Activated CD8-positive, alpha-beta memory T cell treated with anti-CD3 and anti-CD28 coated beads for 24 hours (primary cell): ENCODE results near the gene TEN1.
"Not testable (repeated sequence)": the region's sequence is repeated elsewhere in the genome, so short reads cannot be mapped to it uniquely, and the experiment has no call there.

Experiments used
- DNase-seq: peaks from one replicate; pipeline ENCODE4 v3.0.0-alpha.2; 2020

Gene TEN1

DNA sequence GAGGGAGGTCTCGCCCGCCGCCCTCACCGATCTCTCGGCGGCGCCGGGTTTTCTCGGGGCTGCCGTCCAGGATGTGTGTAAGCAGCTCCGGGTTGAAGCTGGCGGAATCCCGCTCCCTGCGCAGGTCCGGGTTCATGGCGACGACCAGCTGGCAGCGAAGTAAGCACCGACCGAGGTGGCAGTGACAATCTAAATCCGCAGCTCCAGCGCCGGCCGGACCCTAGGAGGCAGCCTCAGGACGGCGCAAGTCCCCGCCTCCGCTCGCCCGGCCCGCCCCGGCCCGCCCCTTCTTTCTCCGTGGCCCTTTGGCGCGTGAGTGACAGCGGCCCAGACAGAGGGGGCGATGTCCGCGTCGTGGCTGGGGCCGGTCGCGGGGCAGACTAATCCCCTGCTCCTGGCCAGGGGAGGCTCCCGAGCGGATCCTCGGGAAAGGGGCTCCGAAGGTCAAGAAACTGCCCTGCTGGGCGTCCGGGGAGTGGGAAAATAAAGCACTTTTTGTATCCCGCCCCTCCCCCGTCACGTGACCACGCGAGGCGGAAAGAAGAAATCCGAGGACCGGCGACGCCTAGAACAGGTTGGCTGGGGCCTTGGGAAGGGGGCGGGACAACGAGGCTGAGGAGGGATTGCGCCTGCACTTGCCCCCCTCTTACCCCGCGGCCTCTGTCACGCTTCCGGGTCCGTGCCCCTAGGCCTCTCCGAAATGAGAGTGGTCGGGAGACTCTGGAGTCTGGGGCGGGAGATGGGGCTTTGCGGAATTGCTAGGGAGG is at the start of gene TEN1, which contains the start of gene ACOX1:
TSS of gene TEN1 (plus strand) at position 303 of the 767 bp plus-strand sequence. CDS start 6,953 bp downstream, outside the sequence.
TSS of gene ACOX1 (minus strand) at position 229 of the 767 bp plus-strand sequence. CDS start at position 136, 93 bp downstream.
- peak; percentile 98 for DNase-seq

GRCh38 chr17:75931062-75931461 is 48.0 kb upstream of the TEN1 start:
- no peak for DNase-seq

- DNase-seq: no peak
These were observed 46.2 kb upstream of the TEN1 start for GRCh38 chr17:75932852-75933251.

DNA sequence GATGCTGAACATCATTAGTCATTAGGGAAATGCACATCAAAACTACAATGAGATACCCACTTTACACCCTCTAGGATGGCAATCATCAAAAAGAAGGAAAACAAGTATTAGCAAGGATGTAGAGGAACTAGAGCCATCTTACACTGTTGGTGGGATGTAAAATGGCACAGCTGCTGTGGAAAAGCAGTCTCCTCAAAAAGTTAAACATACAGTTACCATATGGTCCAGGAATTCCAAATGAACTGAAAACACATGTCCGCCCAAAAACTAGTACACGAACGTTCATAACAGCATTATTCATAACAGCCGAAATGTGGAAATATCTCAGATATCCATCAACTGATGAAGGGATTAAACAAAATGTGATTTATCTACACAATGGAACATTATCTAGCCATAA is 45.2 kb upstream of the TEN1 start:
- no peak for DNase-seq

- no peak for DNase-seq
These were observed 41.4 kb upstream of the TEN1 start for GRCh38 chr17:75937652-75938051.

- DNase-seq: peak; percentile 94
These were observed 38.2 kb upstream of the TEN1 start, which contains the start of gene FBF1 for GRCh38 chr17:75940727-75941441. FBF1 (minus strand) TSS chr17:75941042; CDS start chr17:75938149, 2,893 bp downstream.

GRCh38 chr17:75941442-75941819 is 37.6 kb upstream of the TEN1 start:
- no peak for DNase-seq

GRCh38 chr17:75942473-75942872 is 36.6 kb upstream of the TEN1 start:
- DNase-seq: no peak

DNA sequence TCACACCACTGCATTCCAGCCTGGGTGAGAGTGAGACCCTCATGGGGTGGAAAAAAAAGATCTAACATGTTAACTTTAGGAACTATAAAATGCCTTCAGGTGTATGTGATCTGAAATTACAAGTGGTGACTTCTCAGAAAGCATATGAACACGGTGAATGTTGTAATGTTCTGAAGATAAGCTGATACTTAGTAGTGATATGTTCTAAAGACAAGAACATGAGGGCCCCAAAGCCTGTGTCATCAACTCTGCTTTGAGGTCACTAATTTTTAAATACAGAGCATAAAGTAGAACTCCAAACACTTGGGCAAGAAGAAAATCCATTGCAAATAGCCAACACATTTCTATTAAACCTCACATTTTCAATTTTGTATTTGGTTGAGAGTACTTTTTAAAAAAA is 35.5 kb upstream of the TEN1 start:
- DNase-seq: no peak

DNA sequence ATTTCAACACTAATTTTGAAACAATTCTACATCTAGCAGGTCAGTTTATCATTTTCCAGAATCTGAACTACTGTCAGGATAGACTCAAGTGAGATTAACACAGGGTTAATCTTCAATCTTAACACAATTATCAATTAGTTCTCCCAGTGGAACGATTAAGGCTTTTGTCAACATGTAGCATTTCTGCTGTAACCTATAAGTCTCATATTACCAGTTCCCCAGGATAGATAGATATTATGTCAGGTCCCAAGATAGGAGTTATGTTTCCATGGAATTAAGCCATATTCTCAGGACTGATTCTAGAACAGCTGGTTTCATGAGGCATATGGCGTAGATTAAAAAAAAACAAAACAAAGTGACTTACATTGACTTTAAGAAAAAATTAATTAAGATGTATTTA is 33.8 kb upstream of the TEN1 start:
- no peak for DNase-seq

GRCh38 chr17:75950421-75950820 is 28.6 kb upstream of the TEN1 start:
- DNase-seq: no peak

DNA sequence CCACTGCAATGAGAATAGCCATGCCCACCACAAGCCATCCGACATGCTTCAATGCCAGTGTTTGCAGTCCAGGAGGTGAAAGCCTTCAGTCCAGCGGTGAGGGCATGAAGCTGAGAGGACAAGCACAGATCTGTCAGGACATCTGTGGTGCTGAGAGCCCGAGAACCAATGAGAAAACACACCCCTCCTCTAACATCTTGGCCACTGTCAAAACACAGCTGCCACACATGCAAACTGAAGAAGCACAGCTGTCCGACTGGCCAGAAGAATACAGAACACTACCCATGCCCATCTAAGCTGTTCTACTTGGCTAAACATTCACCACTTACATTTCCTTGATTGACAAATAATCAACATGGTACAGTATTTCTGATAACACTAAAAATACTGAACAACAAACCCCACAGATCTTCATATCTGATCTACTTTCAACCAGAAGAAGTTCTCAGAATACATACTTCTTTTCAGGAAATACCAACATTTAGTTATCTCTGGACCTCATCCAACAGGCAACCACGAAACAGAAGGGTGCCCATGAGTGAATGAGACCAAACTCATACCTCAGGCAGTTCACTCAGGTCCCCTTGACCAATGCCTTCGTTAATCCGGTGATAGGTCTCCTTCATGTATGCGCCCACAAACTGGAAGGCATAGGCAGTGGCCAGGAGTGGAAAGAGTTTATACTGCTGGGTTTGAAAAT is 28.0 kb upstream of the TEN1 start:
- no peak for DNase-seq

- DNase-seq: no peak
These were observed 19.8 kb upstream of the TEN1 start for GRCh38 chr17:75959051-75959838.

GRCh38 chr17:75959839-75960511 is 19.1 kb upstream of the TEN1 start:
- DNase-seq: no peak

GRCh38 chr17:75965468-75965867 is 13.6 kb upstream of the TEN1 start:
- DNase-seq: no peak

DNA sequence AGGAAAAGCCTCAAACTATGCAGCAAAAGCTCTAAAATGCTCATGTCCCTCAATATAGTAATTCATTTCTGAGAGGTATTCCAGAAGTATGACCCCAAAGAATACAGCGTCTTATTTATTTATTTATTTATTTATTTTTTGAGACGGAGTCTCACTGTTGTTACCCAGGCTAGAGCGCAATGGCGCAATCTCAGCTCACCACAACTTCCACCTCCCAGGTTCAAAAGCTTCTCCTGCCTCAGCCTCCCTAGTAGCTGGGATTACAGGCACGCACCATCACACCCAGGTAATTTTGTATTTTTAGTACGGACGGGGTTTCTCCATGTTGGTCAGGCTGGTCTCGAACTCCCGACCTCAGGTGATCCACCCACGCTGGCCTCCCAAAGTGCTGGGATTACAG is 10.0 kb upstream of the TEN1 start:
- not testable (repeated sequence) for DNase-seq

GRCh38 chr17:75970011-75970523 is 9.0 kb upstream of the TEN1 start:
- no peak for DNase-seq

DNA sequence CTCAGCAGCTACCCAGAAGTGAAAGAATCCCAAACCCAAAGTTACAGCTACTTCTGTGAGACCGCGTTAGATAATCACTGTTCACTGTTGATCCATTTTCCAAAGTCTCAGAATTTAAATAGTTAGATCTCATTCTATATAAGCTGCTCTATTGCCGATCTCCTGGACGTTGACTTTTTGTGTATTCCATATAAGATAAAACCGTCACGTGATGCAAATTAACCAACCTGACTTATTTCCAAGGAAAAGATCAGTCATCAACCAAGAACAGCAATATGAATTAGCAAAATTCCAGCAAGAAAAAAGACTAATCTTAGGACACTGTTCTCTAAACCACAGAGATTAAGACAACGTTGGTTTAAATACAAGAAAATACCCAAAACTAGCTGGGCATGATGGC is 8.4 kb upstream of the TEN1 start:
- no peak for DNase-seq

GRCh38 chr17:75975187-75975586 is 3.9 kb upstream of the TEN1 start:
- not testable (repeated sequence) for DNase-seq

DNA sequence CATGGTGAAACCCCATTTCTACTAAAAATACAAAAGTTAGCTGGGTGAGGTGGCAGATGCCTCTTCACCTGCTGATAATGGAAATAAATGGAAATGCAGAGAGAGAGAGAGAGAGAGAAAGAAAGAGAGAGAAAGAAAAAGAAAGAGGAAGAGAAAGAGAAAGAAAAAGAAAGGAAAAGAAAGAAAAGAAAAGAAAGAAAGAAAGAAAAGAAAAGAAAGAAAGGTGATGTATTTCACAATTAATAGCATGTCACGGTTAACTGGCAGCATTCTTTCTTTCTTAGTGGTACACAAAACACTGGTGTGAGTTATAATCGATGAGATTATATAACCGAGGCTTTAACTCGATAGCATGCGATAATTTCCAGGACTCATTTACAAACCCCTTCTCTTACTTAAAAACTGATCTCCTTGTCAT is 3.3 kb upstream of the TEN1 start:
- DNase-seq: no peak

DNA sequence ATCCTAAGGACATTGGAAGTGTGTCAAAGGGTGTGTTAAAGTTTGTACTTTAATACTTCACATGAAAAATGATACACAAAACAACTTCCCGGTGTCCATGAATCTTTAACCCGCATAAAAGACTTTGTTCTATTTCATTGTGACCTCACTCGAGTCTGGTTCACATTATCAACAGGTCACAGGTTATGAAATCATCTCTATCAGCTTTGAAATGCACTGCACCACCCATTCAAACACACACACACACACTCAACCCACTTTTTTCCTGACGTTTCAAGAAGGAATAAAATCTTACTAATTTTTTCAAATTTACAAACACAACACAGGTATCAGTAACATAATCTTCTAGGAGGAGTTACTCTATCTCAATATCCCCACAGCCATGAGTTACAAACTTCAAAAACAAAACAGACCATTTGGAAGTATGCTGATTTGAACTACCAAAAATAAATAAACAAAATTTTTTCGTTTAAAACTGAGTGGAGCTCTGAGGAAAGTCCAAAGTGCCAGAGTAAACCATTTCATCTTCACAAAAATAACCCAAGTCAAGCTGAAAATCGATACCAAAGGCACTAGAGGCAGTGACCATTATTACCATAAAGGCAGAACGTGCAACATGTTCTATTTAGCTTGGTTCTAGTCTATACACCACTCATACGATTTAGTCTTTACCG is 2.7 kb upstream of the TEN1 start:
- DNase-seq: no peak
